SU-DHL-6 (cell line): ENCODE data around the gene HSPB8.

ENCODE experiments used
- H2AFZ ChIP-seq: fragments of 200-600 bp; sonication (generic); 2 replicates; pipeline ENCODE4 v1.6.1; 2014; ENCODE audit warnings: low read depth, mild to moderate bottlenecking, moderate library complexity, mixed read lengths, antibody characterized with exemption, low read length; ENCODE audit not compliant: severe bottlenecking
- H3F3A ChIP-seq: fragments of 200-600 bp; shearing (Covaris generic); 2 replicates; pipeline ENCODE4 v1.6.0; 2016; ENCODE audit warnings: antibody characterized with exemption, mild to moderate bottlenecking; ENCODE audit not compliant: insufficient read depth
- H3K27ac ChIP-seq: fragments of 200-600 bp; sonication (generic); 2 replicates; pipeline ENCODE4 v1.5.1; 2016; ENCODE audit warnings: low read depth, mild to moderate bottlenecking, low read length, moderate library complexity, mixed read lengths
- H3K27me3 ChIP-seq: fragments of 200-600 bp; sonication (generic), shearing (Covaris generic); 2 replicates; pipeline ENCODE4 v1.6.0; 2014; ENCODE audit warnings: mild to moderate bottlenecking, low read length
- H3K36me3 ChIP-seq: fragments of 200-600 bp; sonication (generic); 2 replicates; pipeline ENCODE4 v1.6.1; 2014; ENCODE audit warnings: mild to moderate bottlenecking, low read length, mixed read lengths
- H3K4me2 ChIP-seq: fragments of 300-600, 200-600 bp; shearing (Covaris generic), sonication (generic); 2 replicates; pipeline ENCODE4 v1.6.0; 2014; ENCODE audit warnings: low read length, low read depth, mild to moderate bottlenecking; ENCODE audit not compliant: poor library complexity, severe bottlenecking
- H3K4me3 ChIP-seq: fragments of 200-600 bp; sonication (generic); 2 replicates; pipeline ENCODE4 v1.5.1; 2014; ENCODE audit warnings: antibody characterized with exemption, low read length, mild to moderate bottlenecking, mixed read lengths; ENCODE audit not compliant: insufficient read depth, poor library complexity, severe bottlenecking
- H3K79me2 ChIP-seq: fragments of 200-600 bp; sonication (generic); 2 replicates; pipeline ENCODE4 v1.6.1; 2014; ENCODE audit warnings: mild to moderate bottlenecking, low read length, moderate library complexity; ENCODE audit not compliant: insufficient read depth
- H3K9ac ChIP-seq: fragments of 200-600 bp; sonication (generic); 2 replicates; pipeline ENCODE4 v1.7.0; 2014; ENCODE audit warnings: mild to moderate bottlenecking, low read length
- H3K9me2 ChIP-seq: fragments of 200-600 bp; sonication (generic); replicated peaks from 2 replicates; pipeline ENCODE4 v1.6.1; 2014; ENCODE audit warnings: low read length; ENCODE audit not compliant: insufficient read depth
- H3K9me3 ChIP-seq: fragments of 200-600 bp; sonication (generic); 2 replicates; pipeline ENCODE4 v1.6.1; 2014; ENCODE audit warnings: low read length, mixed read lengths; ENCODE audit not compliant: insufficient read depth
- H4K20me1 ChIP-seq: fragments of 200-600 bp; sonication (generic); 2 replicates; pipeline ENCODE4 v1.6.1; 2014; ENCODE audit warnings: low read depth, mild to moderate bottlenecking, antibody characterized with exemption, low read length, moderate library complexity, mixed read lengths
- EZH2phosphoT487 ChIP-seq: fragments of 200-600 bp; sonication (generic), shearing (Covaris generic); conservative IDR thresholded peaks from 2 replicates; pipeline ENCODE4 v1.6.1; 2018; ENCODE audit warnings: mild to moderate bottlenecking, antibody characterized with exemption, low read length, moderate library complexity, mixed read lengths
- TF ChIP-seq, protein P1 (sequence below): fragments of 200-600 bp; sonication (generic); IDR thresholded peaks from one replicate; pipeline ENCODE4 v1.5.1; 2017; ENCODE audit warnings: antibody characterized with exemption, mild to moderate bottlenecking, low read length, moderate library complexity; ENCODE audit not compliant: insufficient read depth, poor library complexity, severe bottlenecking

Gene HSPB8

DNA sequence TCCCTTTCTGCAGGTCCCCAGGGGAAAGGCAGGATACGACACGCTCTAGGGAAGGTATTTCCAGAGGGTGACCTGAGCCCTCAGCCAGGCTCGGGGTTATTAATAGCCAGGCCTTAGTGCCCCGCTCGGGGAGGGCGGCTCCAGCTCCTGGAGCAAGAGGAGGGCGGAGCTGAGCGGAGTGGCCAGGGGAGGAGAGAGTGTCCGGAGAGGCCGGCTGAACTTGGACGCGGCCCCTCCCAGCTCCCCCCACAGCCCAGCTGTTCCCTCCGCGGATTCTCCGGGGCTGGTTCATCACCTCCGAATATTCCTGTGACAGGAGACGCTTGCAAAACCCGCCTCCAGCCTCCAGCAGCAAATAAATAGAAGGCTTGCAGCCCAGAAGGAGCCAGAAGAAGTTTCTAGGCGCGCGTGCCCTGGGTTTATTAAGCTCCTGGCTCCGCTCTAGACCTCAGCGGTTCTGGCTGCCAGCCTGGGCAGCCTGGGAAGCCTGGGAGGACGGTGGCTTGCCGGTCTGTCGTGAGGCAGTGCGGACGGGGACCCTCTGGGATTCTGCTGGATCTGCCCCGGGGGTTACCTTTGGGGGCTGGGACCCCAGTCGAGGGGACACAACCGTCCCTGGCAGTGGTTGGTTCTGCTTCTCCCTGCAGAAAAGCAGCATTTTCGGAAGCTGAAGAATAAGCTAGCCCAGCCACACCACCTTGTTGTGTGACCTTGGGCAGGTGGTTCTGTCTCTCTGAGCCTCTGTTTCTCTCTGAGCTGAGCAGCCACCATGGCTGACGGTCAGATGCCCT is at the start of gene HSPB8:
TSS of gene HSPB8 (plus strand) at position 388 of the 791 bp plus-strand sequence. CDS start at position 770, 382 bp downstream.
- H3K4me3 ChIP-seq = no peak within 1 kb of the TSS
- no peaks in the 10 kb centered on the region for H3F3A ChIP-seq
- no peaks in the 10 kb centered on the region for H3K9me2 ChIP-seq
- no peak within 1 kb of the TSS for H3K9ac ChIP-seq
- no peaks in the 10 kb centered on the region for H3K79me2 ChIP-seq
- no peaks in the 10 kb centered on the region for H3K27me3 ChIP-seq
- no peak within 1 kb of the TSS for H3K4me2 ChIP-seq
- no peaks in the 10 kb centered on the region for H4K20me1 ChIP-seq
- no peaks in the 10 kb centered on the region for H3K36me3 ChIP-seq
- H3K27ac ChIP-seq = no peak within 1 kb of the TSS
- TF ChIP-seq, protein P1, sequence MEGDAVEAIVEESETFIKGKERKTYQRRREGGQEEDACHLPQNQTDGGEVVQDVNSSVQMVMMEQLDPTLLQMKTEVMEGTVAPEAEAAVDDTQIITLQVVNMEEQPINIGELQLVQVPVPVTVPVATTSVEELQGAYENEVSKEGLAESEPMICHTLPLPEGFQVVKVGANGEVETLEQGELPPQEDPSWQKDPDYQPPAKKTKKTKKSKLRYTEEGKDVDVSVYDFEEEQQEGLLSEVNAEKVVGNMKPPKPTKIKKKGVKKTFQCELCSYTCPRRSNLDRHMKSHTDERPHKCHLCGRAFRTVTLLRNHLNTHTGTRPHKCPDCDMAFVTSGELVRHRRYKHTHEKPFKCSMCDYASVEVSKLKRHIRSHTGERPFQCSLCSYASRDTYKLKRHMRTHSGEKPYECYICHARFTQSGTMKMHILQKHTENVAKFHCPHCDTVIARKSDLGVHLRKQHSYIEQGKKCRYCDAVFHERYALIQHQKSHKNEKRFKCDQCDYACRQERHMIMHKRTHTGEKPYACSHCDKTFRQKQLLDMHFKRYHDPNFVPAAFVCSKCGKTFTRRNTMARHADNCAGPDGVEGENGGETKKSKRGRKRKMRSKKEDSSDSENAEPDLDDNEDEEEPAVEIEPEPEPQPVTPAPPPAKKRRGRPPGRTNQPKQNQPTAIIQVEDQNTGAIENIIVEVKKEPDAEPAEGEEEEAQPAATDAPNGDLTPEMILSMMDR = no peak
- TF ChIP-seq EZH2phosphoT487 = no peak
- H2AFZ ChIP-seq = no peak within 1 kb of the TSS
- H3K9me3 ChIP-seq = no peaks in the 10 kb centered on the region

GRCh38 chr12:119129827-119130434 is 48.8 kb upstream of the HSPB8 start:
- no peak for TF ChIP-seq EZH2phosphoT487
- TF ChIP-seq, protein P1 = no peak
- Histone ChIP-seq H3K9me3 (no peaks in the 10 kb centered on the region), H3K27me3 (no peaks in the 10 kb centered on the region), H3F3A (no peaks in the 10 kb centered on the region), H3K9ac (no peak overlapping the region), H3K36me3 (no peaks in the 10 kb centered on the region), H3K9me2 (no peaks in the 10 kb centered on the region), H3K27ac (no peak overlapping the region), H2AFZ (no peak overlapping the region), H3K79me2 (no peaks in the 10 kb centered on the region), H4K20me1 (no peaks in the 10 kb centered on the region), H3K4me2 (no peak overlapping the region), H3K4me3 (no peak overlapping the region)

- H3K9me2 ChIP-seq = no peaks in the 10 kb centered on the region
- H2AFZ ChIP-seq = no peak overlapping the region
- no peaks in the 10 kb centered on the region for H4K20me1 ChIP-seq
- no peak overlapping the region for H3K27ac ChIP-seq
- TF ChIP-seq, protein P1 = no peak
- no peak for TF ChIP-seq EZH2phosphoT487
- H3K9ac ChIP-seq = no peak overlapping the region
- no peak overlapping the region for H3K4me3 ChIP-seq
- no peaks in the 10 kb centered on the region for H3K36me3 ChIP-seq
- no peak overlapping the region for H3K4me2 ChIP-seq
- no peaks in the 10 kb centered on the region for H3K79me2 ChIP-seq
- no peaks in the 10 kb centered on the region for H3K9me3 ChIP-seq
- no peaks in the 10 kb centered on the region for H3K27me3 ChIP-seq
- H3F3A ChIP-seq = no peaks in the 10 kb centered on the region
Observed at GRCh38 chr12:119130523-119130922, 48.2 kb upstream of the HSPB8 start.
